Mesothelial cell of epicardium (in vitro differentiated cells): ENCODE results near the gene DACH1. TPM values are rescaled to one million over a fixed set of nuclear protein-coding genes. Genes with fewer than 3 reads are reported as not detected.

ENCODE experiments used
- DNase-seq, 2 experiments: peaks; one replicate each; pipeline ENCODE4 v3.0.0; 2021; ENCODE audit warnings: low spot score in 2 of 2; ENCODE audit not compliant: unreplicated experiment in 2 of 2
- H3K27ac Mint-ChIP-seq: 2 replicates; pipeline ENCODE4 v1.8.0; 2021; ENCODE audit warnings: mixed read lengths
- H3K27me3 Mint-ChIP-seq: 2 replicates; pipeline ENCODE4 v1.8.0; 2021; ENCODE audit warnings: low read depth, mixed read lengths
- H3K36me3 Mint-ChIP-seq: 2 replicates; pipeline ENCODE4 v1.8.0; 2021; ENCODE audit warnings: mixed read lengths
- H3K4me1 Mint-ChIP-seq: 2 replicates; pipeline ENCODE4 v1.8.0; 2021; ENCODE audit warnings: mixed read lengths
- H3K4me3 Mint-ChIP-seq: 2 replicates; pipeline ENCODE4 v1.8.0; 2021; ENCODE audit warnings: mild to moderate bottlenecking, moderate library complexity, mixed read lengths
- H3K9me3 Mint-ChIP-seq: 2 replicates; pipeline ENCODE4 v1.8.0; 2021; ENCODE audit warnings: mixed read lengths
- CTCF ChIP-seq: fragments of 200-600 bp; sonication (generic); IDR thresholded peaks from one replicate; pipeline ENCODE4 v1.5.0; 2021; ENCODE audit warnings: antibody characterized with exemption; ENCODE audit not compliant: unreplicated experiment
- total RNA-seq: library from RNA; stranded (reverse); gene quantifications from 3 replicates; pipeline ENCODE4 v1.2.1, GENCODE V29; 2021

The DACH1 gene
- total RNA-seq, 1 donor from 2014 or later, result 69.0 TPM

GRCh38 chr13:71597150-71597549, 269.9 kb downstream of the DACH1 start:
- no peaks in the 10 kb centered on the region for H3K9me3 Mint-ChIP-seq
- no peak overlapping the region for H3K4me3 Mint-ChIP-seq
- H3K27ac Mint-ChIP-seq, result no peak overlapping the region
- peaks cover 11% of the 10 kb centered on the region for H3K36me3 Mint-ChIP-seq
- H3K27me3 Mint-ChIP-seq, result no peaks in the 10 kb centered on the region
- H3K4me1 Mint-ChIP-seq, result no peaks in the 10 kb centered on the region
- TF ChIP-seq CTCF, result no peak
- no peak for DNase-seq

- Mint-ChIP-seq H3K27ac (no peak overlapping the region), H3K9me3 (no peaks in the 10 kb centered on the region), H3K4me1 (no peaks in the 10 kb centered on the region), H3K4me3 (no peak overlapping the region), H3K27me3 (no peaks in the 10 kb centered on the region), H3K36me3 (peaks cover 11% of the 10 kb centered on the region)
- no peak for DNase-seq
- no peak for TF ChIP-seq CTCF
Observed at GRCh38 chr13:71596116-71596515, 270.9 kb downstream of the DACH1 start.

GRCh38 chr13:71593566-71593965, 273.4 kb downstream of the DACH1 start:
- no peak for DNase-seq
- Mint-ChIP-seq H3K27ac (no peak overlapping the region), H3K36me3 (peaks cover 10% of the 10 kb centered on the region), H3K4me1 (peaks cover 8% of the 10 kb centered on the region), H3K9me3 (no peaks in the 10 kb centered on the region), H3K4me3 (no peak overlapping the region), H3K27me3 (no peaks in the 10 kb centered on the region)
- no peak for TF ChIP-seq CTCF

GRCh38 chr13:71591374-71591773, 275.6 kb downstream of the DACH1 start:
- no peak for DNase-seq
- H3K4me3 Mint-ChIP-seq, result no peak overlapping the region
- no peaks in the 10 kb centered on the region for H3K27me3 Mint-ChIP-seq
- H3K27ac Mint-ChIP-seq, result no peak overlapping the region
- peaks cover 5% of the 10 kb centered on the region for H3K36me3 Mint-ChIP-seq
- H3K4me1 Mint-ChIP-seq, result peaks cover 24% of the 10 kb centered on the region
- H3K9me3 Mint-ChIP-seq, result no peaks in the 10 kb centered on the region
- no peak for TF ChIP-seq CTCF

GRCh38 chr13:71590654-71591148, 276.3 kb downstream of the DACH1 start:
- no peak overlapping the region for H3K27ac Mint-ChIP-seq
- H3K4me1 Mint-ChIP-seq, result peaks cover 24% of the 10 kb centered on the region
- H3K36me3 Mint-ChIP-seq, result peaks cover 5% of the 10 kb centered on the region
- no peaks in the 10 kb centered on the region for H3K27me3 Mint-ChIP-seq
- no peak for TF ChIP-seq CTCF
- DNase-seq, result no peak
- no peaks in the 10 kb centered on the region for H3K9me3 Mint-ChIP-seq
- no peak overlapping the region for H3K4me3 Mint-ChIP-seq

- DNase-seq, result no peak
- H3K36me3 Mint-ChIP-seq, result no peaks in the 10 kb centered on the region
- no peak for TF ChIP-seq CTCF
- no peaks in the 10 kb centered on the region for H3K27me3 Mint-ChIP-seq
- no peaks in the 10 kb centered on the region for H3K9me3 Mint-ChIP-seq
- no peak overlapping the region for H3K27ac Mint-ChIP-seq
- peaks cover 24% of the 10 kb centered on the region for H3K4me1 Mint-ChIP-seq
- no peak overlapping the region for H3K4me3 Mint-ChIP-seq
Observed at GRCh38 chr13:71589032-71589431, 278.0 kb downstream of the DACH1 start.
